T follicular helper cell (primary cell): ENCODE data around the gene DISC1.
"Not testable (repeated sequence)": the region's sequence is repeated elsewhere in the genome, so short reads cannot be mapped to it uniquely, and the experiment has no call there.

ENCODE experiments used
- DNase-seq: peaks from one replicate; pipeline ENCODE4 v3.0.0-alpha.2; 2020; ENCODE audit warnings: low read depth

DISC1 gene

DNA sequence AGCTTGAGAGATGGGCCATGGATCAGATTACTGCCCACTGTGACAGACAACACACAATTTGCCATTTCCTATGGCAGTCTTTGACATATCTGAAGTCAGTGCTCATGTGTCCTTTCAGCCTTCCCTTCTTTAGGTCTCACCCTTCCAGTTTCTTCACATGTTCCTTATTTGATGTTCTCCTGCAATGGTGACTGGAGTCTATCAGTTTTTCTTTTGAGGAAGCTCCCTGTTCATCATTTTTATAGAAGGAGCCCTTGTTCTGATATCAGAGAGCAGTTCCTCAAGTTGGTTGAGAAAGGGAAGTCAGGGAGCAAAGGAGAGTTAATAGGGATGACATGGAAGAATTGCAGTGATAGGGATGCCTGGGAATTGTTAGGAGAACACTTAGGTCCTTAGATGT lies 42.2 kb downstream of the DISC1 start:
- DNase-seq = no peak

DNA sequence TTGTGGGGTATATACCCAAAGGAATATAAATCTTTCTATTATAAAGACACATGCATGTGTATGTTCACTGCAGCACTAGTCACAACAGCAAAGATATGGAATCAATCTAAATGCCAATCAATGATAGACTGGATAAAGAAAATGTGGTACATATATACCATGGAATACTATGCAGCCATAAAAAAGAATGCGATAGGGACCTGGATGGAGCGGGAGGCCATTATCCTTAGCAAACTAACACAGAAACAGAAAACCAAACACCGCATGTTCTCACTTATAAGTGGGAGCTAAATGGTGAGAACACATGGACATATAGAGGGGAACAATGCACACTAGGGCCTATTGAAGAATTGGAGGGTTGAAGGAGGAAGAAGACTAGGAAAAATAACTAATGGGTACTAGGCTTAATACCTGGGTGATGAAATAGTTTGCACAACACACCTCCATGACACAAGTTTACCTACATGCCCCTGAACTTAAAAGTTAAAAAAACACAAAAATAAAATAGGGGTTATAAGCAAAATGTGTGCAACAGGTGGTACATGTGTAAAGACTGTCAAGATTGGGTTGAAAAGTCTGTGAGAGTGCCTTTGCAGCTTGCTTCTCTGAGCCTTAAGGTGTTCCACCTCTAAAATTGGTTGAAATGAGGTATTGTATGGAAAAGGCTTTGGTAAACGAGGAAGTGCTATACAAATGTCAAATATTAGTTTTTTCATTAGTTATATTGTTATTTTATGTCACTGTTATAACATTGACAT lies 43.5 kb downstream of the DISC1 start:
- DNase-seq = not testable (repeated sequence)

DNA sequence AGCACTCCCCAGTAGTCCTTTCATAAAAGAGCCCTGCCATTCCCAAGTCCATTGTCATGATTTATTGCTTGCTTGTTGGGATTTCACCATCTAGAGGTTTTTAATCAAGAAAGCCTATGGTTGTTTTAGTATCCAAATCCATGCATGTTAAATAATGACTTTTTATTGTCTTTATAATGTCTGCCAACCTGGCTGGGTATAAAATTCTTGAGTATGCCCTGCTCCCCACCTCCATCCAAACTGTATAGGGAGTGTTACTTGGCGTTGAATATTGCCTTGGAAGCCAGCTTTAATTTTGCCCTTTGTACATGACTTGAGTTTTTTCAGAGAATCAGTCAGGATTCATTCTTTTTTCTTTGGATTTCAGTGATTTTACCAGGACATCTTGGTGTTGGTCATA lies 44.2 kb downstream of the DISC1 start:
- DNase-seq = no peak

DNA sequence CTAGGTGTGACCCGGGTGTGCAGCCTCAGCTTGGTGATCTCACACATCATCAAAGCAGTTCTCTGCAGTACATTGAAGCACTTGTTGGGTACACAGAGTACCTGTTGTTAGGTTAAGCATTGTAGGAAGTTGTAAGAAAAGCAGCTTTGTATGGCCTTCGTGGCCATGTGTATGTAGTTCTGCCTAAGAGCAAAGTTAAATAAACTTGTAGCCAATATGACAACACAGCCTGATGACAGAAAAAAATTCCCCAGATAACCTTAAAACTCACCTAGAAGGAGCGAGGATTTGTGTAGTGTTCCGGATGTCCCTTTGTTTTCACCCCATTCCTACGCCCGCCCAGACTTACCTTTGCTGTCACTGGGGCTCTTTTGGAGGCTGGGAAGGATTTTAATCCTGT lies 48.0 kb downstream of the DISC1 start:
- DNase-seq = no peak

DNA sequence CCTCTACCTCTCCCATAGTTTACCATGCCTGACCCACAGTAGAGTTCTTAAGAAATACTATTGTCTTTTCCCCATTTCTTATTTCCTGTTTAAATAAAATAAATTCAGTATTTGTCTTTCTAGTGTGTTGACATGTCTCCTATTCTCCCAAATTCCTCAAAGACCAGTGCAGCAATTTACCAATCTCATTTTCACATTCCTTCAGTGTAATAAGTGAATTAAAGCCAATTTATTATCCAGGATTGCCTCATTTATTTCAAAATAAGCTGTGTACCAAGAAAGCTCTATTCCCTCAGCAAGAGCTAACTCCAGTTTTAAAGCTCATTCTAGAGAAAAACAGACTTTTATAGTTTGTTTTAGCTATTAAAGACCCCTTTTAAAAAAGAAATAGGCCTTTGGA lies 49.9 kb downstream of the DISC1 start:
- no peak for DNase-seq

DNA sequence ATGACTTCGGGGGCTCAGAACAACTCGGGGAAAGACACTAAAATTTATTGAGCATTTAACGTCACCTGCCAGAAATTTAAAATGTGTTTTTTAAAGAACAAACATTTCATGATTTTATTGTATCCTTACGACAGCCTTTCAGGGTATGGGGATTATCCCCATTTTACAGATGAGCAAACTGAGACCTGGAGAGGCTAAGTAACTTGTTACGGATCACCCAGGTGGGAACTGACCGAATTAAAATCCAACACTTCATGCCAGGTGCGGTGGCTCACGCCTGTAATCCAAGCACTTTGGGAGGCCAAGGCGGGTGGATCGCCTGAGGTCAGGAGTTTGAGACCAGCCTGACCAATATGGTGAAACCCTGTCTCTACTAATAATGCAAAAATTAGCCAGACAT lies 50.9 kb downstream of the DISC1 start:
- DNase-seq = no peak

DNA sequence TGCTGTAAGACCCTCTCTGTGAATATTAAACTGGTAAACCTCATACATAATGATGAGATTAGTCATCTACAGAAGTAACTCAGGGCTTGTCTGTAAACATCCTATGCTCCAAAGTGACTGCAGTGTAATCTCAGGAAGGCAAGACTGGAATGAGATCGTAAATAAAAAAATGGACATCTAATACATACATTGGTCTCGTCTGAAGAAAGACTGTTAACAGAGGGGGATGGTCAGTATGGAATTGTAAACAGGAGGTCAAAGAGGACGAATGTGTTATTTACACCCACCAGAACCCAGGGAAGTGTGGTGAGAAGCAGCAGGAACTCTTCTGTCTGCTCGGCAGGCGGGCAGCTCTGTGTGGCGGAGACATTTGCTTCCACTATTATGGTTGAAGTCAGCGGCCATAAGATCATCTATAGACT lies 51.4 kb downstream of the DISC1 start:
- DNase-seq = no peak

DNA sequence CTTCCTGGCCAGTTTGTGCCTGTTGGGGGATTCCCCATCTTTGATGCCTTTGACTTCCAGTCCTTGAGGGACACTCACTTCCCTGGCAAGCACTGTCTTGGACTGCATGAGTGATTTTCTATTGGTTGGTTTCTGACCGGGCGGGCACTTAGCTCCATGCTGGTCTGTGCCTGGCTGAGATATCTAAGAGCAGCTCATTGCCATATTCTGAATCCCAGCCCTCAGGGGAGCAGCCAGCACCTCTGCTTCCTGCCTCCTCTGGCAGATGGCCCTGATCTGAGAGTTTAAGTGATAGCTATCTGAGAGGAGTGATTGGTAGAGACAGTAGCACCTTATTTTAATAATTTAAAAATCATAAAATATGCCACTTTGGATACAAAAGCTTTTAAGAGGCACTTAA lies 52.5 kb downstream of the DISC1 start:
- DNase-seq = no peak

DNA sequence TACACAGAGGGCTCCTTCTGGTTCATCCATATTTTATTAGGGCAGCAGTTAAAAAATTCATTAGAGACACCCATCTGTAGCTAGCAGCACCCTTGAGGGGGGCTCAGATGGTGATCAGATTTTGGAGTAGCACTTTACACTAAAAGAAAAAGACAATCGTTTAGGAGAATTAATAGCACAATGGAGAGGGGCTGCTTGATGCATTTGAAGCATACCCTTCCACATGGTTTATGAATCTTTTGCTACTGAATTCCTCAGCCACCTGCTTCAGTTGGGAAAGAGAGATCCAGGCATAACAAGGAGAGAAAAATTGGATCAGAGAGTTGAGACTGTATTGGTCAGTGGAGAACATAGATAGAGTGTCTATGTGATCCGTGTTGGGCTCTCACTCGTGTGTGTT lies 54.4 kb downstream of the DISC1 start:
- DNase-seq = no peak

DNA sequence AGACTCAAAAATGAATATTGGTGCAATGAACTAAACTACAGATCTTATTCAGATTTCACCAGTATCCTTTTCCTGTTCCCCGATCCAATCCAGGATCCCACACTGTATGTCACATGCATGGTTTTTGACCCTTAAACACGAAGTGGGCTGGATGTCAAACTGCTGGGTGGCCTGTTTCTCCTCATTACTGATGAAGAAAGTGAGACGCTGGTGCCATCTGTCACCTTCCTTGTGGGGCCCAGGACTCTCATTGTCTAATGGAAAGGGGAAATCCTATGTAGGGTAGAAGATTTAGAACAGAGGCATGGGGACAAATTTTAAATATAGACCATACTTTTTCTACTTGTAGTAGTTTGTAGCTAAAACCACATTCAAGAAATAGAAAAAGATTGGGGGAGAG lies 56.2 kb downstream of the DISC1 start:
- DNase-seq = no peak

DNA sequence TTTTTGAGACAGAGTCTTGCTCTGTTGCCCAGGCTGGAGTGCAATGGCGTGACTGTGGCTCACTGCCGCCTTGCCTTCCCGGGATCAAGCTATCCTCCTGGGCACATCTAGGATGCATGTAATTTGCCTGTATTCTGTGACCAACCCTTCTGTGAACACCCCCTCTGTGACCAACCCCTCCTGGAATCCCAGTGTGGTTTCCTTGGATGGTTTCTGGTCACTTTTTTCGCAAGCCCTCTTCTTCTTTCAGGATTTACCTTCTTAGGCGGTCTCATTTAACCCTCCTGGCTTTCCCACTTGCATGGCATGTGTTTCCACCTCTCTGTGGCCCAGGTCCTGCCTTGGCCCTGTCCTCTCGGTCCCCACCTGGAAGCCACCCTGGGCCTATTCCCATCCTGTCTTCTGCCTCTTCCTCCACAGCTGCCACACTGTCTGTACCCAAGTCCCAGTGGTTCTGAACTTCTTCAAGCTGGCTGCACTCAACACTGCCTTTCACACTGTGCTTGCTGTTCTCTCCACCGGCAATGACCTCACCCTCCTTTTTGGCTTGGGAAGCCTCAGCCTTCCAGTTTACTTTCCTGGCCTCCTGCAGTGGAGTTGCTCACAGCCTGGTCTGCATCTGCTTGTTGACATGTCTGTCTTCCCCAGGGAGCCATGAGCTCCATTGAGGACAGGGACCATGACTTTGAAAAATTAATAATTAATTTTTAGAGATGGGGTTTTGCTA lies 57.0 kb downstream of the DISC1 start:
- DNase-seq = no peak

DNA sequence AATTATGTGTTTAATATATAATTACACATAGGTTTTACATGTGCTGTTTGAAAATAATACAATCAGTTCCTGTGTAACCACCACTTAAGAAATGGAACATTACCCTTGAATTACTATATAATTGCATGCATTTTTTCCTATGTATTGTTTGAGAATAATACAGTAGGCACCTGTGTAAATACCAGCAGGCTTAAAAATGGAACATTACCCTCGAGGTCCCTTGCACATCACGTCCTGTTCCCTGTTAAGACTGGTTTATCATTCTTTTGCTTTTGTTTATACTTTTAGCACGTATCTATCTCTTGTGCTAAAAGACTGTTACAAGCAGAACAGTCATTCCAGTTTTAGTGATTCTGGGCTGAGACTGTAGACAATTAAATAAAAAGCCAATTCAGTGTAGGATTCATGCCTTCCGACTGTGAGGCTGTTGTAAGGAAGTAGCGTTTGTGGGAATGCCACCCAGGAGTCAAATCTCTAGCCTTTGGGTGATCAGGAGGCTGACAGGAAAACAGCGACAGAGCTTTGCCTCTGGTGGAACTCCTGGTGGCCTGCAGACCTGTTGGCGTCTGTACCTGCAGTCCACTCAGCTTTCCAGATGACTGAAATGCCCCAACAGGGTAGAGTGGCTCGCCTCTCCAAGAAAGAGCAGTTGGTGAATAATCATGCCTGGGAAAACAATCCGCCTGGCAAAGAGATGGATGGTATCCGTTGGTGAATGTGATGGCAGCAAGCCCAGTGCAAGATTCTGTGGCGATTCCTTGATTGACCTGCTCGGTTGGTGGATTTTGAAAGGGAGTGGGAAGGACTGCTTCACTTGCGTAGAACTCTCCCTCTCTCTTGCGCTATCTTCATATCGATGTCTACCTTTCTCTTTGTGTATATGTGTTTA lies 58.0 kb downstream of the DISC1 start:
- no peak for DNase-seq

DNA sequence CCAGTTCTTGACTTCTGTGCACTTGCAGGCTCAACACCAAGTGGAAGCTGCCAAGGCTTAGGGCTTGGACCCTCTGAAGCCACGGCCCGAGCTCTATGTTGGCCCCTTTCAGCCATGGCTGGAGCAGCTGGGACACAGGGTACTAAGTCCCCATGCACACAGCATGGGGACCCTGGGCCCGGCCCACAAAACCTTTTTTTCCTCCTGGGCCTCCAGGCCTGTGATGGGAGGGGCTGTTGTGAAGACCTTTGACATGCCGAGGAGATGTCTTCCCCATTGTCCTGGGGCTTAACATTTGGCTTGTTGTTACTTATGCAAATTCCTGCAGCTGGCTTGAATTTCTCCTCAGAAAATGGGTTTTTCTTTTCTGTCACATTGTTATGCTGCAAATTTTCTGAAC lies 59.8 kb downstream of the DISC1 start:
- DNase-seq = no peak

DNA sequence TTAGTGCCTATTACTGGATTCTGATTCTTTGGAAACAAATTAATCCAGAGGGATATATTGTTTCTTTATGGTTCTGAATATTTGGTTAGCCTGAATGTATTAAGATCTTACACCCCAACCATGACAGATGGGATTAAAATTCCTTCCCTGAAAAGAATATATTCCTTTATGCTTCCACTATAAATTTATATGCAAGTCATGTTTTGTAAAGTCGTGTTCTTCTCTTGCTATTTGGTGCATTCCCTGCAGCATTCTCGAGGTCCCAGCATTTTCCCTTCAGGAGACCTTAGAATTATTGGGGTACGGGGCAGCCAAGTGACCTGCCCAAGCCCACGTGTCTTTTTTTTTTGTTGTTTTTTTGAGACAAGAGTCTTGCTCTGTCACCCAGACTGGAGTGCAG lies 62.4 kb downstream of the DISC1 start:
- DNase-seq = no peak

DNA sequence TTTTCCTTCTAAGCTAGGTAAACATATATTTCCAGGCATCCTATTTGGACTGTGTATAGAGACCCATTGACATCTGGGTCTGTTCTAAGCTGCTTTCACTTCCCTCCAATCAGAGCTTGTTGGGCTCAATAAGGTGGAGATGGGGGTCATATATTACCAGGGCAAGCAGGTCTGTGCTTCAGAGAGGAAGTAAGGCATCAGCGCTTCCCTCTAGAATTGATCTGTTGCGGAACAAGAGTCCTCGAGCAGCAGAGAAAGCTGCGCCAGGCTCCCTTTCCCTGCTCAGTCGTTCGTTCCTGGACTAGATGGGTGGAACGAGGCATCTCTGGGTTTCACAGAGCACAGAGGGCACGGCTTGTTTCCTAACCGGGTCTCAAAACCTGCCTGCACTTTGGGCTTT lies 63.5 kb downstream of the DISC1 start:
- no peak for DNase-seq

DNA sequence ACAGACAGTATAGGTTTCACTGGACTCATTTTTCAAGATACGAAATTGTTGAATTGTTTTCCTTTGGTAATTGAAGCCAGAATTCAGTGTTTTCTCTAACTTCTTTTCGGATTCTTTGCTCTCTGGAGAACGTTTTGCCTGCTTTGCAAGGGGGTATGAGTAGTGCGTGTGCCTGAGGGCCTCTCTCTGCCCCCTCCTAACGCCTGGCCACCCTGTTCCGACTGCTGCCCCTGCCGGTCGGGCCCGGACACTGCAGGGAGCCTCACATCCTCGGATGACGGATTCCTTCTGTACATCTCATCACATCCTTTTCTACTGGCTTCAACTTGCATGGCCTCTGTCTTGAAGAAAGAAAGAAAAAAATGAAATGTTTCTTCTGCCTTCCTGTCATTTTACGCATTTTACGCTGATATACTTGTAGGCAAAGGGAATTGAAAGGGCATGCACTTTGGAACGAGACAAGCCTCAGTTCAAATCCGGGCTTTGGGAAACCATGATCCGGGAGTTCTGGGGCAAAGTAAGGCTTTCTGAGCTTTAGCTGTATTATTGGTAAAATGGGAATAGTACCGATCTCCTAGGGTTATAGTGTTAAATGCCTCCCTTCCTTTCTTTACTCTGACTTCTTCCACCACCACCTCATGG lies 65.1 kb downstream of the DISC1 start:
- no peak for DNase-seq

DNA sequence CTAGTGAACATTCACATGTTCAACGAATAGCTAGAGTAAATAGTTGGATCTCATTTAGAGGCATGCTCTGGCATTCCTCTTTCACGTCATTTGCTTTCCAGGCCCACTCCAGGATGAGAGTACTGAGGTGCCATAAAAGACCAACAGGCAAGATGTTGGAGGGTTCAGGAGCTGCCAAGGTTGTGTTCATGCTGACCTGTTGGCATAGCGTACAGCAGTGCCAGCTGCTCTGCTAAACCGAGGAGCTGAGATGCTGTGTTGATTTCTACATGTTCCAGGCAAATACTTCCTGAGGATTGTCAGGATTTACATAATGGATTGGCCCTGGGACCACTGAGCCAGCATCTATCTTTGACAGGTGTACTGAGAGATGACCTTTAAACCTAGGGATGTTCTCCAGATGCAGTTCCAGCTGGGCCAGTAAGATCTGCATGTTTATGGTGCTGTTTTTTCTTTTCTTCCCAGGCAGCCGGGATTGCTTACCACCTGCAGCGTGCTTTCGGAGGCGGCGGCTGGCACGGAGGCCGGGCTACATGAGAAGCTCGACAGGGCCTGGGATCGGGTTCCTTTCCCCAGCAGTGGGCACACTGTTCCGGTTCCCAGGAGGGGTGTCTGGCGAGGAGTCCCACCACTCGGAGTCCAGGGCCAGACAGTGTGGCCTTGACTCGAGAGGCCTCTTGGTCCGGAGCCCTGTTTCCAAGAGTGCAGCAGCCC lies 66.9 kb downstream of the DISC1 start:
- no peak for DNase-seq

DNA sequence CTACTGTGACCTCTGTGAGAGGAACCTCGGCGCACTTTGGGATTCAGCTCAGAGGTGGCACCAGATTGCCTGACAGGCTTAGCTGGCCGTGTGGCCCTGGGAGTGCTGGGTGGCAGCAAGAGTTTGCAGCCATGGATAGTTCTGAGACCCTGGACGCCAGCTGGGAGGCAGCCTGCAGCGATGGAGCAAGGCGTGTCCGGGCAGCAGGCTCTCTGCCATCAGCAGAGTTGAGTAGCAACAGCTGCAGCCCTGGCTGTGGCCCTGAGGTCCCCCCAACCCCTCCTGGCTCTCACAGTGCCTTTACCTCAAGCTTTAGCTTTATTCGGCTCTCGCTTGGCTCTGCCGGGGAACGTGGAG lies 67.5 kb downstream of the DISC1 start:
- DNase-seq = no peak

DNA sequence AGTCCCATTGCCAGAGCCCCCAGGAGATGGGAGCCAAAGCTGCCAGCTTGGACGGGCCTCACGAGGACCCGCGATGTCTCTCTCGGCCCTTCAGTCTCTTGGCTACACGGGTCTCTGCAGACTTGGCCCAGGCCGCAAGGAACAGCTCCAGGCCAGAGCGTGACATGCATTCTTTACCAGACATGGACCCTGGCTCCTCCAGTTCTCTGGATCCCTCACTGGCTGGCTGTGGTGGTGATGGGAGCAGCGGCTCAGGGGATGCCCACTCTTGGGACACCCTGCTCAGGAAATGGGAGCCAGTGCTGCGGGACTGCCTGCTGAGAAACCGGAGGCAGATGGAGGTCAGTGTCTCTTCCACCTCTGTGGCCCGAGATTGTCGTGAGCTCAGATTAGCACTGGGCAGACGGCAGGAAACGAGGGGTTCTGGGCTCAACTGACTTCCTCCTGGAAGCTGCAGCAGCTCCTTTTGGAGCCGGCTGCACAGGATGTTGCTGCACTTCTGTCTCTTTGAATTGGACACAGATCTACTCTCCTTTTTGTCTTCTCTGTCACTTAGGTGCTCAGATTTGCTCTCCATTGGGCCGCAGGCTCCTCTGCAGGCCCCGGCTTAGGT lies 68.0 kb downstream of the DISC1 start:
- DNase-seq = no peak

DNA sequence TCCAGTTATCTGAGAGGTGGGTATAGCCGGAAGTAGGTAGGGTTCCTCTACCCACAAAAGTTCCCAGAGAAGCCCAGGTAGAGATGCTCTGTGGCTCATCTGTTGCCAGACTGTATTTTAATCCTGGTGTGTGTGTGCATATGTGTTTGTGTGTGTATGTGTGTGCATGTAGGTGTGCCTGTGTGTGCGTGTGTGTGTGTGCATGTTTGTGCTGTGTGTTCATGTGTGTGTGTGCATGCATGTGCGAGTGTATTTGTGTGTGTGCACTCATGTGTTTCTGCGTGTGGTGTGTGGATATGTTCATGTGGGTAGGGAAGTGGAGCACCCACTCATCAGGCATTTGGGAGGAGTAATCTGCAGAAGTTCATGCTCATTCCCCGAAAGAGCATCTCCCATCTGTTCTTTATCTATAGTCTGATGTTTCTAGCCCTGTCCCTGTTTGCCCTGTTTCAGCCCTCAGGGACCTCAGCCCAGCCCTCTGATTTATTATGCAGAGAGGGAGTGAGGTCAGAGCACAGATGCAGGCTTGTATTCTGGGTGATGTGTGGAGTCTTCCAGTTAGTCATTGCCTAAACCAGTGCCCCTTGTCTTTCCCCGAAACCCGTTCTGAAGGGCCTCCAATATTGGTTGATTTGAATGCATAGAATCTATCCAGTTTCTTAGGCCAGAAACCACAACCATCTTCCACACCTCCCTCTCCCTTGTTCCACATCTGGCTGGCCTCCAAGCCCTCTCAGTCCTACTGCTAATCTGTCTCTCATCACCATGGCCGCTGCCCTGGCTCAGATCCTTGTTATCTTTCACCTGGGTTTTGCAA lies 69.1 kb downstream of the DISC1 start:
- DNase-seq = no peak
